DMS79 (cell line): ENCODE results near the gene SHROOM4.

ENCODE experiments used
- DNase-seq: peaks from one replicate; lab custom pipeline; 2025; lab: John Stamatoyannopoulos, UW

The SHROOM4 gene, protein sequence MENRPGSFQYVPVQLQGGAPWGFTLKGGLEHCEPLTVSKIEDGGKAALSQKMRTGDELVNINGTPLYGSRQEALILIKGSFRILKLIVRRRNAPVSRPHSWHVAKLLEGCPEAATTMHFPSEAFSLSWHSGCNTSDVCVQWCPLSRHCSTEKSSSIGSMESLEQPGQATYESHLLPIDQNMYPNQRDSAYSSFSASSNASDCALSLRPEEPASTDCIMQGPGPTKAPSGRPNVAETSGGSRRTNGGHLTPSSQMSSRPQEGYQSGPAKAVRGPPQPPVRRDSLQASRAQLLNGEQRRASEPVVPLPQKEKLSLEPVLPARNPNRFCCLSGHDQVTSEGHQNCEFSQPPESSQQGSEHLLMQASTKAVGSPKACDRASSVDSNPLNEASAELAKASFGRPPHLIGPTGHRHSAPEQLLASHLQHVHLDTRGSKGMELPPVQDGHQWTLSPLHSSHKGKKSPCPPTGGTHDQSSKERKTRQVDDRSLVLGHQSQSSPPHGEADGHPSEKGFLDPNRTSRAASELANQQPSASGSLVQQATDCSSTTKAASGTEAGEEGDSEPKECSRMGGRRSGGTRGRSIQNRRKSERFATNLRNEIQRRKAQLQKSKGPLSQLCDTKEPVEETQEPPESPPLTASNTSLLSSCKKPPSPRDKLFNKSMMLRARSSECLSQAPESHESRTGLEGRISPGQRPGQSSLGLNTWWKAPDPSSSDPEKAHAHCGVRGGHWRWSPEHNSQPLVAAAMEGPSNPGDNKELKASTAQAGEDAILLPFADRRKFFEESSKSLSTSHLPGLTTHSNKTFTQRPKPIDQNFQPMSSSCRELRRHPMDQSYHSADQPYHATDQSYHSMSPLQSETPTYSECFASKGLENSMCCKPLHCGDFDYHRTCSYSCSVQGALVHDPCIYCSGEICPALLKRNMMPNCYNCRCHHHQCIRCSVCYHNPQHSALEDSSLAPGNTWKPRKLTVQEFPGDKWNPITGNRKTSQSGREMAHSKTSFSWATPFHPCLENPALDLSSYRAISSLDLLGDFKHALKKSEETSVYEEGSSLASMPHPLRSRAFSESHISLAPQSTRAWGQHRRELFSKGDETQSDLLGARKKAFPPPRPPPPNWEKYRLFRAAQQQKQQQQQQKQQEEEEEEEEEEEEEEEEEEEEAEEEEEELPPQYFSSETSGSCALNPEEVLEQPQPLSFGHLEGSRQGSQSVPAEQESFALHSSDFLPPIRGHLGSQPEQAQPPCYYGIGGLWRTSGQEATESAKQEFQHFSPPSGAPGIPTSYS (N-terminal part only)

DNA sequence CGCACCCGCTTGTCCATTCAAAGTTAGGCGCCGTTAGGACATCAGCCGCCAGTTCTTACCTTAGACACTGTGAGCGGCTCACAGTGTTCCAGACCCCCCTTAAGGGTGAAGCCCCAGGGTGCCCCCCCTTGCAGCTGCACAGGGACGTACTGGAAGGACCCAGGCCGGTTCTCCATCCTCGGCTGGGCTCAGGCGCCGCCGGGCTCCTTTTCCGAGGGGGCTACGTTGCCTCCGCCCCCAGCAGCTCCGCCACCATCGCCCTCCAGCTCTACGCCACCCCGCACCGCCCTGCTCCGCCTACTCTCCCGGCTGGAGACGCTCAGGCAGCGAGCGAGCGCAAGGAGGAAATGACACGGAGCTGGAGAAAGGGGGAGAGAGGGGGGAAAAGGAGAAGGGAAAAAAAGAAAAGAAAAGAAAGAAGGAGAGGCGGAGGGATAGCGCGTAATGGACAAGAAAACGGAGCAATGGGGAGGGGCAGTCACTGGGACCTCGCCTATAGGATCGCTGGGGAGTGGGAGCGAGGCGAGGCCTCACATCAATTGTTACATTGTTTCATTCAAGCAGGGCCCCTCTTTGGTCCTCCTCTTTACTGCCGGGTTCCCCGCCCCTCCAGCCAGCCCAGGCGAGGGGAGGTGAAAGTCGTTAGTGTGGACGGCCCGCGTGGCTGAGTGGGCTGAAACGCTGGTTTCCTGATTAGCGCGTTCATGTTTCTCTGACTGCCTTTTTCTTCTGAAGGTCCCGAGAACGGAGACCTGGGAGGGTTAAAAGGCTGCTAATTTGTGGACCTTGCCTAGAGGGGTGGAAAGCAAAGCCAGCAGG is at the start of gene SHROOM4:
TSS of gene SHROOM4 (minus strand) at position 352 of the 819 bp plus-strand sequence. CDS start at position 176, 176 bp downstream.
- DNase-seq: no peak

DNA sequence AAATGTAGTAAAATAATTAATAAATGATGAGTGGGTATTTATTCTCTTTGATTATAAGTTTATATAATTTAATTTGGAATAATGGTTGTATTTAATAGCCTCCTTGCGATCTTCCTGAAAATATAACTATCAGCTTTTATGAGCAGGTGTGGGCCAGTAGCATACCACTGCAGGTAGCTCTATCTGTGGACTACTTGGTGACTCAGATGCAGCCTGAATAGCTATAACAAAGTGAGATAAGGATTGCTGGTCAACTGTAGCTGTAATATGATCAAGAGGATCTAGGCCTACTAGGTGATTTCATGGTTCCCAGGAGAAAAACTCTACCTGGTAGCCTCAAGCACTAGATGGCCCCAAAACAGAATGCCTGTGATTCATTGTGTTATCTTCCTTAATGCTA is 49.5 kb upstream of the SHROOM4 start:
- no peak for DNase-seq

DNA sequence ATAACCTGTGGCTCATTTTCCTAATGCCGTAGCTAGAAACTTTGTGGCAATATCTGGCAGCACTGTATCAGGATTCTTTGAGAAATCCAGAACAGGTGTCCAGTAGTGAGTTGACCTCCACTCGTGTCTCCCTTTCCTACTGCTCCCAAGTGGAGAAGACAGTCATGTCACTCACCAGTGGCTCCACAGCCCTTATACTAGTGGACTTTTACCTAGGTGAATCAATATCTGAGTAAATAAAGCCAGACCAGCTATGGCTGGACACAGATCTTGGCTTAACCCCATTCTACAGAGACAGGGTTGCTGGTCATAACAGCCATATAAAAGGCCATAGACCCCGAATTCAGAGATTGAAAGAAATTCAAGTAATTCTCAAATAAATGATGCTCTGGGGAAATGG is 46.5 kb upstream of the SHROOM4 start:
- DNase-seq: no peak

DNA sequence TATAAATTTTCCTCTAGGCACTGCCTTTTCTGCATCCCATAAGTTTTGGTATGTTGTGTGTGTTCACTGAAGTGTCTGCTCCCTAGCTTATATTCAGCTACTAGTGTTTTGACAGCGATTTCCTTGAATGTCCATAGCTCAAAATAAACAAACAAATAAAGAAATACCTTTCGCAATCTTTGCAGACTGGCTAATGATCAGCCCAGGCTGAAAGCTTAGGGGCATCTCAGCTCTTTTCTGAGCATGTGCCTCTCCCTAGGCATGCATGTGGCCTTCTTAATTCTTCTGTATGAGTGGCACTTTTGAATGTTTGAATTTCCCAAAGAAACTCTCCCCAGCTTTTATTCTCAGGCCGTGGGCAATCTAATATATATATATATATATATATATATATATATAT is 44.6 kb upstream of the SHROOM4 start:
- no peak for DNase-seq

DNA sequence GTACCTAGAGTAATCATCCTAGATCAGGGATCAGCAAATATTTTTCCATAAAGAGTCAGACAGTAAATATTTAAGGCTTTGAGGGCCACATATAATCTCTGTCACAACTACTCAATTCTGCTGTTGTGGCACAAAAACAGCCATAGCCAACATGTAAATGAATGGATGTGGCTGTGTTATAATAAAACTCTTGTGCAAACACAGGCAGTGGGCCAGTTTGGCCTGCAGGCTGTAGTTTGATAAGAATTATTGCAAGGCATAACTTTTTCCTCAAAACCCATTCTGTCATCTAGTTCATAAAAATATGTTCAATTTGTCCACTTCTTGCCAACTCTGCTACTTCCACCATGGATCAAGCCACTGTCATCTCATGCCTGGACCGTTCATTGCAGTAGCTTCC is 39.4 kb upstream of the SHROOM4 start:
- no peak for DNase-seq

DNA sequence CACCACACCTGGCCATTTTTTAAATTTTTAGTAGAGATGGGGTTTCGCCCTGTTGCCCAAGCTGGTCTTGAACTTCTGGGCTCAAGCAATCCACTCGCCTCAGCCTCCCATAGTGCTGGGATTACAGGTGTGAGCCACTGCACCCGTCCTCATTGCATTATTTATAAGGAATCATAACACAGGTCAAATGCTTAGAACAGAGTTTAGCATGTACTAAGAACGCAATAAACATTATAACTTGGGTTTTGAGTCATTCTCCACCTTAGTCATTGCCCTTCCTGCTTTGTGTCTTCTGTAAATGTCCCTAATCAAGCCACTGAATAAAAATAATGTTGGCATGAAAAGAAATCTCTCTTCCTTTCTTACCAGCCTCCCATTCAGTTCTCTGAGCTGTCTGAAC is 38.5 kb upstream of the SHROOM4 start:
- no peak for DNase-seq

DNA sequence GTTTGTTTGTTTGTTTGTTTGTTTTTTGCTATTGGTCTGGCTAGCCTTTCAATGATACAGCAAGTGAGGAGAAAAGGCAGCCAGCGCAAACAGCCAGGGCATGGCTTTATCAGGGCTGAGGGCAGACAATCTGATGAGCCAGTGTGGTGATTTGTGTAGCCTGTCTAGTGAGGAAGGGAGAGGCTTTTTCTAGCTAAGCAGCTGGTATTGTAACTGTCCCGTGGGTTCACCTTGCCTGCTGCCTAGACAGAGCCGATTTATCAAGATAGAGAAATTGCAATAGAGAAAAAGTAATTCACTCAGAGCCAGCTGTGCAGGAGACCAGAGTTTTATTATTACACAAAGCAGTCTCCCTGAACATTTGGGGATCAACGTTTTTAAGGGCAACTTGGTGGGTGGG is 28.2 kb upstream of the SHROOM4 start:
- DNase-seq: no peak

DNA sequence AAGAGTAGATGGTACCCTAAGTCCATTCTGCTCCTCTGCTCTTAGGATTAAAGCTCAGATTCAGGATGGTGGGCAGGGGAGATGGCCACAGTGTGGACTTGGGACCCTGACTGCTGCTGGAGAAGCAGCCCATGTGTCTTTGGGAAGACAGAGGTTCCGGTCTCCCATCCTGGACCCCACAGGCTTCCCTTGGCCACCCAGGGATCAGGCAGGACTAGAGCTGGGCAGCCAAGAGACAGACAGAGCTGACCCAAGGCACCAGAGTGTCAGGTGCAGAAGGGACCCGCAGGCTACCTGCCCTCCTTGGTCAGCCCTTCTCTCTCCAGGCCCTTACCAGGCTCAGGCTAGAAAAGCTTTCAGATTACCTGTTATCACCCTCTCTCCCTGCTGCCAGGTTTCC is 25.7 kb upstream of the SHROOM4 start:
- DNase-seq: no peak

DNA sequence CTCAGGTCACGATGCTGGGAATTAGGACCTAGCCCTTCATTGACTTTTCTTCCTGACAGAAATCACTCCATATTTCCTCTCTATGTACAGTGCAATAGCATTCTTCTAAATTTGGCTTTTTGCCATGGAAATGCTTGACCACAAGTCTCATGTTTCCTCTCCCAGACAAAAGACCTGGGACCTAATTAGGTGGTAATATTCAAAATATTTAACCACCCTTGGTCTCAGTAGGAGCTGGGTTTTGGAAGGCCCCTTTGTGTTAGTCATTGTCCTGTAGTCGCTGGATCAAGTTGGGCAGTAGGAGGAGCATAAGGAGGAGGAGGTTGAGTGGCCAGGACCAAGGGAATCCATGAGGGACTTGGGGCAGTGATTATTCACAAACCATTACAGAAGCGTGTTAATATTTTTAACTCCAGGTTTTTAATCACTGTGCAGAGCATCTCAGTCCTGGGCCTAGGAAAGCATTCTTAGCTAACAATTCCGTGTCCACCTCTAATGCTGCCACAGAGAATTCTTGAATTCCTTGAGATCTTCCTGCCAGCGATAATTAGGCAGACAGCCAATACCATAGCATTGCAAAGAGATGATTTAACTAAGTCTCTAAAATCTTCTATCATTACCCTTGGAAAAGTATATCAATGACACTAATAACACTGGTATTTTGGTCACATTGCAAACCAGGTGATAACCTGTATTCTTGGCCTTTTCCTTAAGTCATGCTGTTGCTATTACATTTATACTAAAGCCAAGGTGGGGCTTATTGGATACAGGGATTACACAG is 25.0 kb upstream of the SHROOM4 start:
- no peak for DNase-seq

DNA sequence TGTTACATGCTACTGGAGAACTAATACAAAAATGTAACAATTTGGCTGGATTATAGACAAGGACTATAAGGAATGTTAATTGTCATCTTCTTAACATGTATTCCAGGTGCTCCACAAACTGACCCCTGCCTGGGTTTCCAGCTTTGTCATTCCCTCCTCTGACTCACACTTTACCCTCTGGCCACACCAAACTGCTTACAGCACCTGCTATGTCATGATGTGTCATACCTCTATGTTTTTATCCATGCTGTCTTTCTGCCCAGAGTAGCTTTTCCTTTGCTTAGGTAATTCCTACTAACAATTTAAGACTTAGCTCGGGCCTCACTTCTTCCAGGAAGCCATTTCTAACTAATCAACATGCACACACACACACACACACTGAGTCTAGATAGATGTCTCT is 14.0 kb upstream of the SHROOM4 start:
- DNase-seq: no peak

DNA sequence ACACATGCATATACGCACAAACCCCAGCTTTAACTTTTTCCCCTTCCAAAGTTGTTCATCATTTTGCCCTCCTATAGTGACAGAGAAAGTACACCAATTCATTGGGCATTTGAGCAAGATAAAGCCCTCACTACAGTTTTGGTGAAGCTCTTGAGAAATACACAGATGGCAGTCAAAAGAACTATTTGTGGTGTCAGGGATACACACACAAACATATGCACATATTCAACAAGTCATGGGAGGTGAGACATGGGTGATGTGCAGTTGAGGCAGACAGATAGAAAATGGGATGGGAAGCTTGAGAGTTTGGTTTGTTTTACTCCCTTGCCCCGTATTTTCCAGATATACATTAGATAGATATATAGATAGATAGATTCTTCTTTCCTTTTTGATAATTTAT is 11.8 kb upstream of the SHROOM4 start:
- no peak for DNase-seq

DNA sequence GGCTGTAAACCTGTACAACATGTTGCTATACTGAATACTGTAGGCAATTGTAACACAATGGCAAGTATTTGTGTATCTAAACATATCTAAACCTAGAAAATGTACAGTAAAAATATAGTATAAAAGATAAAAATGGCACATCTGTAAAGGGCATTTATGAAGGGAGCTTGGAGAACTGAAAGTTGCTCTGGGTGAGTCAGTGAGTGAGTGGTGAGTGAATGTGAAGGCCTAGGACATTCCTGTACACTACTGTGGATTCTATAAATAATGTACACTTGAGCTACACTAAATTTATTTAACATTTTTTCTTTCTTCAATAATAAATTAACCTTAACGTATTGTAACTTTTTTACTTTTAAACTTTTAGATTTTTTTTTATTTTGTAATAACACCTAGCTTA is 5.0 kb upstream of the SHROOM4 start:
- no peak for DNase-seq

DNA sequence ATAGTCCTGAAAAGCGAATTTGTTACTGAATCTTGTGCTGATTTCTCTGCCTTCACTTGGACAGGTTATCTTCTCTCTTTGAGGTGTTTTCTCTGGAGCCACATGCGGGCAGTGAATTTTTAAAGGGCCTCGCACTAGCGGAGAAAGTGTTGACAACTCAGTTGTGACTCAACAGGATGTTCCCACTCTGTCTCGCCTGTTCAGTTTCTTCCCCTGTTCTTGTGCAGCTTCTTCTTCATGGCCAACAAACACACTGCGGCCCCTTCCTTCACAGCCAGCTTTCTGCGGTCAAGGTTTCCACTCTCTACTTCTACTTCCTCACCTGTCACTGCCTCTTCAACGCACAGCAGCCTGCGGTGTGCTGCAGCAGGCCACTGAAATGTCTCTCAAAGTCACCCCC is 1.1 kb upstream of the SHROOM4 start:
- no peak for DNase-seq

DNA sequence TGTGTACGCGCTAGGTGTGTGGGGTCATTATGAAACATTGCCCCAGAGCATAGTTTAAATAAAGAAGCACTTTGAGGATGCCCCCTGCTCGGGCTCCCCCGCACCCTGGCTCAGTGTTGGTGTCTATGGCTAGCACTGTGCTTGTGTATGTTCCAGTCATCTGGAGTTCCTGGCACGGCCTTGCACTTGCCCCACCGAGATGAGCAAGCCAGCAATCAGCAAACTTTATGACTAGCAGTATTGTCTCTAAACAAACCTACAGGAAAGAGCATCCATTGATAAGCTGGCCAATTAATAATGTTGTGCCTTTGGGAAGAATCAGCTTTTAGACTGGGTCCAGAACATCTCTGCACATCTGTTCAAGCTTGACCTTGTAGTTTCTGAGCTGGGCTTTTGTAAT is 707 bp upstream of the SHROOM4 start:
- DNase-seq: no peak

DNA sequence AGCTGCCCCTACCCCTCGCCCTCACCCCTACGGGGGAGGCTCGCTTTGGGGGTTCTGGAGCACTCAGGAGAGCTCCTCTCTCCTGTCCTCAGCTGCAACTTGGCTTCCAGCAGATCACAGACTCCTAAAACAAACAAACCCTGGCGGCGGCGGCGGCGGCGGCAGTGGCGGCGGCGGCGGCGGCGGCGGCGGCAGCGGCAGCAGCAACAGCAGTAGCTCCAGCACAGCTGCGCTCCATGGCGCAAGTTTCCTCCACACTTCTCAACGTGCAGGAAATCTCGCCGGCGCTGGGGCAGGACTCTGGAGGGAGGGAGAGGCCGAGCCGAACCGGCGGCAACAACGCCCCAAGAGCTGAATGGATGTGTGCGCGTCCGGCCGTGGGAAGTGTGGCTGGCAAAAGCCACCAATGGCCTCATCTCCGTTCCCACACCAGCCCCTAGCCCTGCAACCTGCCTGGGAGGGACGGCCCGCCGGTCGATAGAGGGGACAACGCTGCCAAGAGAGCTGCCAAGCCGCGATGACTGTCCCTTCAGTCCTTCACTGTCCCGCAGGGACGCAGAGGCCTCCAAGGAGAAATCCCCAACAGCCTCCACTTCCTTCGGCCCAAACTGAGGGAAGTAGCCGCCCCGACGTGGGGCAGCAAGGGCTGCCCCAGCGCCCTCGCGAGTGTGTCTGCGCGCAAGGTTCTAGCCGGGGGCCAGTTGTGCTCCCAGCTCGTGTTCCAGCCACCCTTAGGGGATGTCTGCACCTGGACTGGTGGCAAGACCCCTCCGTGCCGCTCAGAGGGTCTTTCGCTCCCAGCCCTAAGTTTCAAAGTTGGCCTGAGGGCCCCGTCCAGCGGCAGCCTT is 775 bp downstream of the SHROOM4 start:
- no peak for DNase-seq

DNA sequence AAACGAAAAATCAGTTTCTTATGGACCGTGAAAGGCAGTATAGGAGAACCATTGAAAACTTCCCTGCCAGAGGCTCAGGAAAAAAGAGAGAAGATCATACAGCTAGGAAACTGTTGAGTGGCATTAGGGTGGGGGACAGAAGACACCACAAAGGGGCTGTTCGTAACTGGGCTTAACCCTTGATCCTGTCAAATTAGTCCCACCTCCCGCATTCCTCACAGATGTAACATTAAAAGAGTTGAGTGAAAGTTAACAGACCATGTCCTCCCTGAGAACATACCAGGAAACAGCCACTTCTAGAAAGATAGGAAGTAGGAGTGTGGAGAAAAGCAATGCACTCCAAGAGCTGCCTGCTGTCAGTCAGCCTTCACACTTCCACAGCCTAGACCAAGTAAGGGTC is 8.7 kb downstream of the SHROOM4 start:
- DNase-seq: no peak

DNA sequence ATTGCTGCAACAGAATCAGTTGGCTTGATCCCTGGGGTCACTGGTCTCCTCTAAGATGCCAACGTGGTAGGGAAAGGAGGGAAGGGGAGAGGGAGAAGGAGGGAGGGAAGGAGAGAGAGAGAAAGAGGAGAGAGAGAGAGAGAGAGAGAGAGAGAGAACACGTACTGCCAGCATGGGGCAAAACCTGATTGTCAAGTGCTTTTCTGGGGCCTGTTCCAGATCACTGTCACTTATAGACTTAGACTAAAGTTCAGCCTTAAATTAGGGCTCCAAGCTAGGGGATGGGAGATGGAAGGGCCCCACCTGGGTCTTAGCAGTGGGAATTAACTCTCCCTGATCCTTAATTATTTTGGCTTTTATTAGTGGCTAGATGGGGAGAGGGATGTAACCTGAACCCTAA is 12.9 kb downstream of the SHROOM4 start:
- DNase-seq: no peak

DNA sequence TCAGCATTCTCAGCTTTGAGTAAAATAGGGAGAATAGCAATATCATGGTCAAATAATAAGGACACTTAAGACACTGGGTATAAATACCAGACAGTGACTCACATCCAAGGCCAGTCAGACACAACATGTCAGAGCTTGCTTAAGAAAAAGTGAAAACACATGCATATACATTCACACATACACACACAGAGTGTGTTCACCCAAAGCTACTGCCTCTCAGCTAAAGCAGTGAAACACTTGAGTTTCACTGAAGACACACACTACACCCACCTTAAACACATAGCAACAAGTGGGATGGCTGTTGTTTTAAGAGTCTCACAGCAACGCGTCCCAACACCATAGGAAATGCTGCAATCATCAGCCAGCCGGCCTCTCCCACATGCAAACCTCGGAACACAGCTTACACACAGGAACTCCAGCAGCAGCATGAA is 14.4 kb downstream of the SHROOM4 start:
- no peak for DNase-seq

DNA sequence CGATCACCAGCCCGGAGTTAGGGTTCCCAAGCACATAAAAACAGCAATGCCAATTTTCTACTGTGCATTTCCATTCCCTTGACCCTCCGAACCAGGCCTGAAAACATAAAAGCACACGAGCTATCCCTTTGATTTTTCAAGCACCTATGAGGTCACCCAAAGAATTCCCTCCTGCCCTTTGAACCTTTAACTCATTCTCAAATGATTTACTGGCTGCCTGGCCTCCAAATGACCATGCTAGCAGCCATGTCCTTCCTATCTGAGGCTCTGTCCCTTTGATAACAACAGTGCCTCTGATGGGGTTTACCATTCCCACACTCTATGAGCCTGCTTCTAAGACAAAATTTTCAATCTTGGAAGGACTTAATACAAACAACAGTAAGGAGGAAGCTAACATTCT is 15.2 kb downstream of the SHROOM4 start:
- no peak for DNase-seq

DNA sequence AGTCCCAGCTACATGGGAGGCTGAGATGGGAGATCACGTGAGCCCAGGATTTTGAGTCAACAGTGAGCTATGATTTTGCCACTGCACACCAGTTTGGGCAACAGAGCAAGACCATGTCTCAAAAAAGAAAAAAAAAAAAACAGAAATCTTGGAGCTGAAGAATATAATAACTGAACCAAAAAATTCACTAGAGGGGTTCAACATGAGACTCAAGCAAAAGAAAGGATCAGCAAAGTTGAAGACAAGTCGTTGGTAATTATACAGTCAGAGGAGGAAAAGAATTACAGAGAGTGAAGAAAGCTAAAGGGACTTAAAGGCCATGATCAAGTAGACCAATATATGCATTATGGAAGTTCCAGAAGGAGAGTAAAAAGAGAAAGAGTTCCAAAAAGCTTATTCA is 26.9 kb downstream of the SHROOM4 start:
- DNase-seq: no peak
